Endometrial microvascular endothelial cells (primary cell): ENCODE data around the gene KIF12. TPM values are rescaled to one million over a fixed set of nuclear protein-coding genes. Genes with fewer than 3 reads are reported as not detected.

Source experiments
- in situ Hi-C: cut with HindIII; loops from 2 replicates; pipeline ENCODE4 v1.10.0; 2017; ENCODE audit warnings: low sequenced_read_pairs, low pct_unique_long_range_greater_than_20kb; ENCODE audit errors: inconsistent ontology term
- total RNA-seq: library from RNA; depleted of rRNA; stranded (reverse); fragments of >200 nt; gene quantifications from one replicate; pipeline ENCODE4 v1.2.3, GENCODE V29; 2015; ENCODE audit errors: inconsistent ontology term

Gene KIF12
- total RNA-seq, 1 donor from 2014 or later, result not detected

- in situ Hi-C loops, result no loop called here
Observed at GRCh38 chr9:114110180-114110579, 11.1 kb upstream of the KIF12 start.

- in situ Hi-C loops, result no loop called here
Observed at GRCh38 chr9:114109124-114109523, 10.0 kb upstream of the KIF12 start.

- in situ Hi-C loops, result no loop called here
Observed at GRCh38 chr9:114108016-114108833, 9.1 kb upstream of the KIF12 start.

- in situ Hi-C loops, result no loop called here
Observed at GRCh38 chr9:114107286-114108001, 8.4 kb upstream of the KIF12 start.

GRCh38 chr9:114105236-114105635 lies 6.1 kb upstream of the KIF12 start:
- in situ Hi-C loops, result no loop called here

GRCh38 chr9:114102484-114102883 lies 3.4 kb upstream of the KIF12 start:
- in situ Hi-C loops, result no loop called here

GRCh38 chr9:114100536-114100935 lies 1.4 kb upstream of the KIF12 start:
- in situ Hi-C loops, result no loop called here

GRCh38 chr9:114099669-114100270 lies 678 bp upstream of the KIF12 start:
- in situ Hi-C loops, result no loop called here

- in situ Hi-C loops, result no loop called here
Observed at GRCh38 chr9:114098021-114098935, 814 bp downstream of the KIF12 start.

GRCh38 chr9:114097613-114098020 lies 1.5 kb downstream of the KIF12 start:
- in situ Hi-C loops, result no loop called here

GRCh38 chr9:114096866-114097612 lies 2.1 kb downstream of the KIF12 start:
- in situ Hi-C loops, result no loop called here

- in situ Hi-C loops, result no loop called here
Observed at GRCh38 chr9:114096041-114096511, 3.0 kb downstream of the KIF12 start.

GRCh38 chr9:114094971-114095370 lies 4.1 kb downstream of the KIF12 start:
- in situ Hi-C loops, result no loop called here

GRCh38 chr9:114093761-114094505 lies 5.2 kb downstream of the KIF12 start:
- in situ Hi-C loops, result no loop called here

GRCh38 chr9:114093031-114093471 lies 6.0 kb downstream of the KIF12 start:
- in situ Hi-C loops, result no loop called here

- in situ Hi-C loops, result no loop called here
Observed at GRCh38 chr9:114092336-114092735, 6.8 kb downstream of the KIF12 start.

- in situ Hi-C loops, result no loop called here
Observed at GRCh38 chr9:114091711-114092110, 7.4 kb downstream of the KIF12 start.
